Lower leg skin (tissue), 3 donors: ENCODE measurements around the gene PDGFC.

Source experiments
- CTCF ChIP-seq, 3 donors: fragments of 450-650 bp; IDR thresholded peaks; one replicate each; pipeline ENCODE4 v1.5.1; 2016; ENCODE audit warnings: antibody characterized with exemption in 3 of 3, mild to moderate bottlenecking in 3 of 3, moderate library complexity in 2 of 3
- POLR2A ChIP-seq, 2 donors: fragments of 450-650 bp; IDR thresholded peaks; one replicate each; pipeline ENCODE4 v1.6.1; 2016 to 2017; ENCODE audit warnings: antibody characterized with exemption in 2 of 2, mild to moderate bottlenecking in 1 of 2, moderate library complexity in 1 of 2

DNA sequence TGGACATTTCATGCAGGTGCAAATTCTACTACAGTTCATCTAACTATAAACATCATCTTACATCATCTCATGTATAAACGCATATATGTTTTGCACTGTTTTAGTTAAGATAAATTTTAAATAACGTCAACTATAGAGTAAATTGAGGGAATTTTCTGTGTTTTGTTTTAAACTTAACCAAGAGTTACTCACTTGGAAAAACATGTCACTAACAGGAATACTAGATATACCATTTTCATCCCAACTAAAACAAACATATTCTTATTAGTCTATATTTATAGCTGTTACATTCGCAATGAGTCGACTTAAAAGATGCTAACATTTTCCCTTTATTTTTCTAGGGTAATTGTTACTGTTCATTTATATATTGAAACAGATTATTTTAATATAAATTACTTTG, 159.6 kb downstream of the PDGFC start:
- no peak for TF ChIP-seq CTCF (IDR thresholded peaks at IDR 0.05)
- no peak for TF ChIP-seq POLR2A (IDR thresholded peaks at IDR 0.05)
